Transverse colon (tissue), 4 donors: ENCODE results near the gene MAGI2. TPM values are rescaled to one million over a fixed set of nuclear protein-coding genes. Genes with fewer than 3 reads are reported as not detected.

Source experiments
- DNase-seq: peaks from one replicate; pipeline ENCODE4 v3.0.0-alpha.2; 2019
- H3K27ac ChIP-seq, 4 donors: fragments of 200-600 bp; sonication (generic); 2 replicates each; pipeline ENCODE4 v1.5.1; 2016 to 2018; ENCODE audit warnings: inconsistent platforms in 4 of 4
- H3K27me3 ChIP-seq: fragments of 200-600 bp; sonication (generic); 2 replicates; pipeline ENCODE4 v1.5.1; 2017; ENCODE audit warnings: inconsistent platforms
- H3K36me3 ChIP-seq, 4 donors: fragments of 200-600 bp; sonication (generic); 2 replicates each; pipeline ENCODE4 v1.5.1; 2017 to 2019; ENCODE audit warnings: inconsistent platforms in 4 of 4
- H3K4me1 ChIP-seq, 4 donors: fragments of 200-600 bp; sonication (generic); 2 replicates each; pipeline ENCODE4 v1.5.1; 2017 to 2020; ENCODE audit warnings: inconsistent platforms in 4 of 4
- H3K4me3 ChIP-seq, 4 donors: fragments of 200-600 bp; sonication (generic); 1 replicate in 1 of 4; 2 replicates in 3 of 4; pipeline versions ENCODE4 v1.5.1 to v1.6.1; 2017 to 2019; ENCODE audit warnings: inconsistent platforms in 4 of 4
- H3K9me3 ChIP-seq, 2 donors: fragments of 200-600 bp; sonication (generic); 2 replicates each; pipeline ENCODE4 v1.5.1; 2017 to 2019; ENCODE audit warnings: inconsistent platforms in 2 of 2
- EP300 ChIP-seq: sonication (generic); formaldehyde crosslinking; IDR thresholded peaks from one replicate; pipeline ENCODE4 v1.6.1; 2017; ENCODE audit warnings: antibody characterized with exemption, low read depth
- POLR2A ChIP-seq: fragments of 450-650 bp; IDR thresholded peaks from one replicate; pipeline ENCODE4 v1.6.1; 2016; ENCODE audit warnings: antibody characterized with exemption, mild to moderate bottlenecking, moderate library complexity
- POLR2AphosphoS5 ChIP-seq, 3 donors: sonication (generic); formaldehyde crosslinking; IDR thresholded peaks; one replicate each; pipeline ENCODE4 v1.6.1; 2016; ENCODE audit warnings: antibody characterized with exemption in 3 of 3
- WGBS, 2 donors: methylation state at CpG; one replicate each; pipeline ENCODE4 v1.1.5; 2018; ENCODE audit warnings: low coverage in 1 of 2; 5-methylcytosine and 5-hydroxymethylcytosine counted together
- in situ Hi-C, 4 donors: fragments of 200-750 bp; cut with MboI; loops; one replicate each; pipeline versions ENCODE4 v1.15.0 to v1.15.1; 2017; ENCODE audit warnings: low sequenced_read_pairs in 3 of 4, low pct_ligation_motif_present in 1 of 4, low pct_unique_long_range_greater_than_20kb in 1 of 4
- intact Hi-C: fragments of 100-400 bp; cut with DNase I; formaldehyde crosslinking; loops from one replicate; pipeline ENCODE4 v1.15.1; 2023; ENCODE audit warnings: low total_unique reads
- total RNA-seq, 4 donors: library from RNA; depleted of rRNA; stranded (reverse); fragments of >200 nt; gene quantifications; one replicate each; pipeline ENCODE4 v1.1.0, GENCODE V29; 2016
- TF ChIP-seq, protein P1 (sequence below), 5 experiments: fragments of 200-600 bp in 3 of 5; fragments of 450-650 bp in 2 of 5; sonication (generic) in 3 of 5; IDR thresholded peaks; 1 replicate in 2 of 5; 2 replicates in 3 of 5; pipeline ENCODE4 v1.5.1; 2016 to 2017; ENCODE audit warnings: antibody characterized with exemption in 5 of 5, inconsistent platforms in 3 of 5, mild to moderate bottlenecking in 2 of 5, moderate library complexity in 1 of 5

Gene MAGI2
- total RNA-seq, 4 donors from 2014 or later, result 1.6 to 9.7 (median 4.1) TPM

GRCh38 chr7:78172933-78173591, 1280.4 kb downstream of the MAGI2 start:
- Histone ChIP-seq H3K27ac (no peak overlapping the region), H3K4me3 (no peak overlapping the region), H3K36me3 (no peaks in the 10 kb centered on the region), H3K9me3 (no peaks in the 10 kb centered on the region), H3K27me3 (no peaks in the 10 kb centered on the region), H3K4me1 (peaks cover 0 to 8% (median 0%) of the 10 kb centered on the region in 4 donors)
- 48 to 73% methylated on average over 1 to 4 of the region's 4 CpGs for WGBS, 2 donors
- DNase-seq, result no peak
- in situ Hi-C loops (no loop called here), intact Hi-C loops (no loop called here)
- TF ChIP-seq POLR2AphosphoS5 (IDR thresholded peaks at IDR 0.05) (no peak), EP300 (no peak), POLR2A (no peak)
- TF ChIP-seq, protein P1, sequence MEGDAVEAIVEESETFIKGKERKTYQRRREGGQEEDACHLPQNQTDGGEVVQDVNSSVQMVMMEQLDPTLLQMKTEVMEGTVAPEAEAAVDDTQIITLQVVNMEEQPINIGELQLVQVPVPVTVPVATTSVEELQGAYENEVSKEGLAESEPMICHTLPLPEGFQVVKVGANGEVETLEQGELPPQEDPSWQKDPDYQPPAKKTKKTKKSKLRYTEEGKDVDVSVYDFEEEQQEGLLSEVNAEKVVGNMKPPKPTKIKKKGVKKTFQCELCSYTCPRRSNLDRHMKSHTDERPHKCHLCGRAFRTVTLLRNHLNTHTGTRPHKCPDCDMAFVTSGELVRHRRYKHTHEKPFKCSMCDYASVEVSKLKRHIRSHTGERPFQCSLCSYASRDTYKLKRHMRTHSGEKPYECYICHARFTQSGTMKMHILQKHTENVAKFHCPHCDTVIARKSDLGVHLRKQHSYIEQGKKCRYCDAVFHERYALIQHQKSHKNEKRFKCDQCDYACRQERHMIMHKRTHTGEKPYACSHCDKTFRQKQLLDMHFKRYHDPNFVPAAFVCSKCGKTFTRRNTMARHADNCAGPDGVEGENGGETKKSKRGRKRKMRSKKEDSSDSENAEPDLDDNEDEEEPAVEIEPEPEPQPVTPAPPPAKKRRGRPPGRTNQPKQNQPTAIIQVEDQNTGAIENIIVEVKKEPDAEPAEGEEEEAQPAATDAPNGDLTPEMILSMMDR (IDR thresholded peaks at IDR 0.05), result no peak

- intact Hi-C loops (no loop called here), in situ Hi-C loops (no loop called here)
- Histone ChIP-seq H3K36me3 (no peaks in the 10 kb centered on the region), H3K27me3 (no peaks in the 10 kb centered on the region), H3K4me1 (peaks cover 0 to 8% (median 0%) of the 10 kb centered on the region in 4 donors), H3K4me3 (no peak overlapping the region), H3K9me3 (no peaks in the 10 kb centered on the region), H3K27ac (no peak overlapping the region)
- DNase-seq, result no peak
- TF ChIP-seq POLR2AphosphoS5 (IDR thresholded peaks at IDR 0.05) (no peak), POLR2A (no peak), EP300 (no peak)
- TF ChIP-seq, protein P1 (IDR thresholded peaks at IDR 0.05), result no peak
- 54 to 67% methylated on average over 5 of the region's 5 CpGs for WGBS, 2 donors
Observed at GRCh38 chr7:78172267-78172757, 1281.2 kb downstream of the MAGI2 start.

DNA sequence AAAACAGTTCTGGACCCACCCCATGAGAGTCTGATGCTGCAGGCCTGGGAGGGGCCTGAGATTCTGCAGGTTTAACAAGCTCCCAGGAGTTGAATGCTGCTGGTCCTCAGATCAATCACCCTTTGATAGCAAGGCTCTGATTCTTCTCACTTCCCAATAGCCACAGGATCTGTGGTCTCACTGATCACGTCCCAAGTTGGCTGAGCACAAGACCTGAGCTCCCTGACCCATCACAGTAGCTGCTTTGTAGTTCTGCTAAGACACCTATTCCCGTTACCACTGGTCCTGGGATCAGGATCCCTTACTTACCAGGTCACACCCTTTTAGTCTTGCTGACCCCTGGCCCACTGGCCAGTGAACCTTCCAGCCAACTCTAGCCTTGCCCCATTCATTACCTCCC, 1282.1 kb downstream of the MAGI2 start:
- H3K4me1 ChIP-seq, result peaks cover 0 to 7% (median 0%) of the 10 kb centered on the region in 4 donors
- TF ChIP-seq POLR2AphosphoS5 (IDR thresholded peaks at IDR 0.05) (no peak), EP300 (no peak), POLR2A (no peak)
- TF ChIP-seq, protein P1 (IDR thresholded peaks at IDR 0.05), result no peak
- WGBS, 2 donors, result 89 to 100% methylated on average over 2 of the region's 2 CpGs
- H3K36me3 ChIP-seq, result no peaks in the 10 kb centered on the region
- DNase-seq, result no peak
- no peak overlapping the region for H3K27ac ChIP-seq
- intact Hi-C loops, result no loop called here
- no peaks in the 10 kb centered on the region for H3K9me3 ChIP-seq
- H3K4me3 ChIP-seq, result no peak overlapping the region
- in situ Hi-C loops, result no loop called here
- H3K27me3 ChIP-seq, result no peaks in the 10 kb centered on the region

- H3K4me1 ChIP-seq, result peaks cover 0 to 1% (median 0%) of the 10 kb centered on the region in 4 donors
- H3K36me3 ChIP-seq, result no peaks in the 10 kb centered on the region
- H3K9me3 ChIP-seq, result no peaks in the 10 kb centered on the region
- DNase-seq, result no peak
- 87 to 90% methylated on average over 5 of the region's 5 CpGs for WGBS, 2 donors
- no peaks in the 10 kb centered on the region for H3K27me3 ChIP-seq
- in situ Hi-C loops (no loop called here), intact Hi-C loops (no loop called here)
- no peak overlapping the region for H3K27ac ChIP-seq
- no peak overlapping the region for H3K4me3 ChIP-seq
- TF ChIP-seq POLR2A, result no peak
- TF ChIP-seq, protein P1 (IDR thresholded peaks at IDR 0.05), result no peak
- TF ChIP-seq POLR2AphosphoS5 (IDR thresholded peaks at IDR 0.05), result no peak
- no peak for TF ChIP-seq EP300
Observed at GRCh38 chr7:78170815-78171214, 1282.7 kb downstream of the MAGI2 start.
